Stomach (tissue), 9 donors: ENCODE data around the gene EIF5B. TPM values are rescaled to one million over a fixed set of nuclear protein-coding genes. Genes with fewer than 3 reads are reported as not detected.
"Not testable (repeated sequence)": the region's sequence is repeated elsewhere in the genome, so short reads cannot be mapped to it uniquely, and the experiment has no call there.

ENCODE experiments used
- DNase-seq, 2 donors: peaks; one replicate each; pipeline versions ENCODE4 v3.0.0 to v3.0.0-alpha.2; 2013 to 2019
- H3K27ac ChIP-seq, 5 donors: fragments of 200-600 bp in 4 of 5; sonication (generic) in 4 of 5; one replicate each; pipeline ENCODE4 v1.5.1; 2013 to 2019; ENCODE audit warnings: mild to moderate bottlenecking in 1 of 5, moderate library complexity in 1 of 5
- H3K27me3 ChIP-seq, 3 donors: fragments of 200-600 bp; sonication (generic); one replicate each; pipeline ENCODE4 v1.5.1; 2017 to 2019; ENCODE audit warnings: mixed run types in 1 of 3
- H3K36me3 ChIP-seq, 4 donors: fragments of 200-600 bp; sonication (generic); 1 replicate in 3 of 4; 2 replicates in 1 of 4; pipeline ENCODE4 v1.5.1; 2016 to 2019
- H3K4me1 ChIP-seq, 4 donors: fragments of 200-600 bp; sonication (generic); one replicate each; pipeline ENCODE4 v1.5.1; 2016 to 2019
- H3K4me3 ChIP-seq, 4 donors: fragments of 200-600 bp; sonication (generic) in 3 of 4; one replicate each; pipeline ENCODE4 v1.5.1; 2016 to 2019; ENCODE audit warnings: mild to moderate bottlenecking in 1 of 4
- H3K9me3 ChIP-seq, 4 donors: fragments of 200-600 bp; sonication (generic); one replicate each; pipeline ENCODE4 v1.5.1; 2016 to 2019
- CTCF ChIP-seq, 7 experiments: fragments of 450-650 bp in 4 of 7; fragments of 200-600 bp in 3 of 7; sonication (generic) in 3 of 7; IDR thresholded peaks; one replicate each; pipeline ENCODE4 v1.5.1; 2016 to 2019; ENCODE audit warnings: antibody characterized with exemption in 7 of 7, control low read depth in 2 of 7, mild to moderate bottlenecking in 1 of 7
- EP300 ChIP-seq: sonication (generic); formaldehyde crosslinking; IDR thresholded peaks from one replicate; pipeline ENCODE4 v1.6.1; 2017; ENCODE audit warnings: antibody characterized with exemption
- POLR2A ChIP-seq, 4 donors: fragments of 450-650 bp; IDR thresholded peaks; one replicate each; pipeline ENCODE4 v1.6.1; 2016; ENCODE audit warnings: antibody characterized with exemption in 4 of 4, control low read depth in 2 of 4, mild to moderate bottlenecking in 1 of 4, moderate library complexity in 1 of 4
- POLR2AphosphoS5 ChIP-seq, 3 donors: sonication (generic); formaldehyde crosslinking; IDR thresholded peaks; one replicate each; pipeline ENCODE4 v1.6.1; 2016; ENCODE audit warnings: antibody characterized with exemption in 3 of 3
- whole genome bisulfite sequencing, 5 donors: extraction: QIAGEN DNeasy Blood & Tissue Kit in 3 of 5; methylation state at CpG; one replicate each; pipeline versions ENCODE4 v1.1.5 to v1.1.7; 2013 to 2018; 5-methylcytosine and 5-hydroxymethylcytosine counted together
- intact Hi-C: fragments of 100-400 bp; cut with DNase I; formaldehyde crosslinking; loops from one replicate; pipeline ENCODE4 v1.15.1; 2023; ENCODE audit warnings: low total_unique reads
- polyA plus RNA-seq, 3 donors: library from polyadenylated mRNA; stranded (reverse); fragments of 200-250 nt; gene quantifications; one replicate each; pipeline ENCODE4 v1.2.3, GENCODE V29; 2013
- total RNA-seq, 5 donors: library from RNA; depleted of rRNA; stranded (reverse); fragments of >200 nt; gene quantifications; one replicate each; pipeline versions ENCODE4 v1.1.0 to v1.2.3, GENCODE V29; 2014 to 2016
- donor health status: healthy with polysubstance abuse.
- donor health status: Bipolar disorder and iron deficiency.
- donor health status: healthy.

The EIF5B gene
- total and polyA plus RNA-seq, 8 donors: 22.3 to 518 (median 45.1) TPM

GRCh38 chr2:99356853-99357252 is 19.7 kb downstream of the EIF5B start:
- H3K36me3 ChIP-seq: peaks cover 5 to 17% (median 13%) of the 10 kb centered on the region in 4 donors
- no peak for DNase-seq
- H3K27ac ChIP-seq: no peak overlapping the region
- no peaks in the 10 kb centered on the region for H3K9me3 ChIP-seq
- H3K4me3 ChIP-seq: no peak overlapping the region
- peaks cover 12 to 26% (median 17%) of the 10 kb centered on the region in 4 donors for H3K4me1 ChIP-seq
- no peaks in the 10 kb centered on the region for H3K27me3 ChIP-seq
- no peak for TF ChIP-seq POLR2A (IDR thresholded peaks at IDR 0.05)
- TF ChIP-seq EP300: no peak
- TF ChIP-seq POLR2AphosphoS5 (IDR thresholded peaks at IDR 0.05): no peak
- no peak for TF ChIP-seq CTCF (IDR thresholded peaks at IDR 0.05)
- intact Hi-C loops: no loop called here

DNA sequence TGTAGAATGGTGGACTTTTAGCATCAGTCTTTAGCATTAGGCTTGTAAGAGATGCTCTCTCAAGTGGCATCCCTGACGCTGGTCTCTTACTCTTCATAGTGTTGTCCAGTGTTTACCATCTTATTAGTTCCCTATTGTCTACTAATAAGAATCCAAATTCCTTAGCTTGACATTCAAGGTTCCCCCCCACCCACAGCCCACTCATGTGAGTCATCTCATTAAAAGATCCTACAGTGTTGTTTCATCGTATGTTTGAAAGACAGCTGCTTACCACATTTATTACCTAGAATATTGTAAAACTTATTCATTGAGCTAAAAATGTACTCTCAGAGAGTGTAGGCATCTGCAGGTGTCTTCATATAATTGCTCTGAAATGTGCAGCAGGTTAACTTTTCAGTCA is 28.5 kb downstream of the EIF5B start:
- Histone ChIP-seq H3K27me3 (no peaks in the 10 kb centered on the region), H3K4me1 (no peaks in the 10 kb centered on the region), H3K27ac (no peak overlapping the region), H3K36me3 (peaks cover 56 to 99% (median 97%) of the 10 kb centered on the region in 4 donors), H3K4me3 (no peak overlapping the region), H3K9me3 (no peaks in the 10 kb centered on the region)
- no peak for DNase-seq
- intact Hi-C loops: no loop called here
- no peak for TF ChIP-seq POLR2A (IDR thresholded peaks at IDR 0.05)
- no peak for TF ChIP-seq POLR2AphosphoS5 (IDR thresholded peaks at IDR 0.05)
- TF ChIP-seq CTCF (IDR thresholded peaks at IDR 0.05): no peak
- no peak for TF ChIP-seq EP300
- 37 to 91% (median 73%) methylated on average over 2 of the region's 2 CpGs for WGBS, 5 donors

- peaks cover 43 to 100% (median 98%) of the 10 kb centered on the region in 4 donors for H3K36me3 ChIP-seq
- H3K4me1 ChIP-seq, H3K27me3 ChIP-seq, H3K4me3 ChIP-seq, H3K9me3 ChIP-seq, intact Hi-C loops, H3K27ac ChIP-seq, DNase-seq: not testable (repeated sequence)
- WGBS, 5 donors: 95 to 99% (median 97%) methylated on average over 5 of the region's 5 CpGs
Measured at GRCh38 chr2:99368854-99369253, 31.7 kb downstream of the EIF5B start.

DNA sequence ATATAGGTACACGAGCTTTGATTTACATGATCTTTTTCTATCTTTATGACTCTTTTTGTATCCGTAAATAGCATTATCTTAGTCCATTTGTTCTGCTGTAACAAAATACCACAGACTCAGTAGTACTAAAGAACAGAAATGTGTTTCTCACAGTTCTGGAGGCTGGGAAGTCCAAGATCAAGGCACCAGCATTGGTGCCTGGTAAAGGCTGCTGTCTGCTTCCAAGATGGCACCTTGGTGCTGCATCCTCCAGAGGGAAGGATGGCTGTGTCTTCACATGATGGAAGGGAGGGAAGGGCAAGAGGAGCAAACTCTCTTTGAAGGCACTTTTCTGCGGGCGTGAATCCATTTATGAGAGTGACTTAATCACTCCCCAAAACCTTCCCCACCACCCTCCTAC is 36.0 kb downstream of the EIF5B start:
- DNase-seq: no peak
- whole genome bisulfite sequencing, 5 donors: 93 to 98% (median 94%) methylated on average over 4 of the region's 4 CpGs
- H3K36me3 ChIP-seq: peaks cover 23 to 98% (median 96%) of the 10 kb centered on the region in 4 donors

More for the DNA sequence above, 36.0 kb downstream of the EIF5B start:
- Histone ChIP-seq H3K4me3 (no peak overlapping the region), H3K27me3 (no peaks in the 10 kb centered on the region), H3K4me1 (no peaks in the 10 kb centered on the region), H3K9me3 (no peaks in the 10 kb centered on the region), H3K27ac (no peak overlapping the region)
- TF ChIP-seq CTCF (IDR thresholded peaks at IDR 0.05) (no peak), POLR2AphosphoS5 (IDR thresholded peaks at IDR 0.05) (no peak), EP300 (no peak), POLR2A (IDR thresholded peaks at IDR 0.05) (no peak)
- intact Hi-C loops: no loop called here
